HEK293 (cell line): ENCODE data around the gene COPA.

Source experiments
- BCL11A ChIP-seq: fragments of 450-650 bp; formaldehyde crosslinking; IDR thresholded peaks from 2 replicates; pipeline ENCODE4 v1.5.1; 2016; ENCODE audit warnings: low read depth, missing biosample characterization, missing genetic modification characterization
- CTCF ChIP-seq: fragments of 450-650 bp; formaldehyde crosslinking; IDR thresholded peaks from 2 replicates; pipeline ENCODE4 v1.5.1; 2016; ENCODE audit warnings: missing biosample characterization, missing genetic modification characterization
- IKZF3 ChIP-seq: fragments of 450-650 bp; IDR thresholded peaks from 2 replicates; pipeline ENCODE4 v1.5.0; 2018; ENCODE audit warnings: missing biosample characterization, mild to moderate bottlenecking, missing genetic modification characterization, moderate library complexity
- TCF7L2 ChIP-seq: IDR thresholded peaks from 2 replicates; pipeline ENCODE4 v1.6.1; 2011; ENCODE audit warnings: low read depth, mild to moderate bottlenecking, inconsistent platforms, low read length, moderate library complexity, borderline replicate concordance
- YY2 ChIP-seq: fragments of 450-650 bp; formaldehyde crosslinking; IDR thresholded peaks from 2 replicates; pipeline ENCODE4 v1.5.1; 2016; ENCODE audit warnings: missing biosample characterization, missing genetic modification characterization
- ZNF140 ChIP-seq: fragments of 450-650 bp; formaldehyde crosslinking; IDR thresholded peaks from 2 replicates; pipeline ENCODE4 v1.5.1; 2016; ENCODE audit warnings: missing biosample characterization, missing genetic modification characterization
- ZNF19 ChIP-seq: fragments of 450-650 bp; formaldehyde crosslinking; IDR thresholded peaks from 2 replicates; pipeline ENCODE4; 2016; ENCODE audit warnings: missing biosample characterization, missing genetic modification characterization, low read depth
- ZNF274 ChIP-seq, 2 experiments: fragments of 200-500 bp in 1 of 2; fragments of 450-650 bp in 1 of 2; sonication (Bioruptor generic) in 1 of 2; formaldehyde crosslinking in 1 of 2; IDR thresholded peaks; 2 replicates each; pipeline versions ENCODE4 v1.5.1 to v1.6.1; 2014 to 2016; ENCODE audit warnings: borderline replicate concordance in 1 of 2, inconsistent platforms in 1 of 2, low read length in 1 of 2, missing biosample characterization in 1 of 2, missing genetic modification characterization in 1 of 2
- ZNF335 ChIP-seq: fragments of 450-650 bp; formaldehyde crosslinking; conservative IDR thresholded peaks from 2 replicates; pipeline ENCODE4 v1.5.1; 2016; ENCODE audit warnings: missing biosample characterization, missing genetic modification characterization
- ZNF624 ChIP-seq: fragments of 450-650 bp; formaldehyde crosslinking; IDR thresholded peaks from 2 replicates; pipeline ENCODE4 v1.5.1; 2017; ENCODE audit warnings: missing biosample characterization, missing genetic modification characterization
- TF ChIP-seq, protein P1 (sequence below): fragments of 450-650 bp; IDR thresholded peaks from 2 replicates; pipeline ENCODE4 v1.5.1; 2018; ENCODE audit warnings: missing biosample characterization, mild to moderate bottlenecking, missing genetic modification characterization
- TF ChIP-seq, protein P2 (sequence below): sonication (generic); formaldehyde crosslinking; IDR thresholded peaks from 2 replicates; pipeline ENCODE4 v1.8.1; 2022; ENCODE audit warnings: mild to moderate bottlenecking, moderate library complexity, missing genetic modification reagents

- TF ChIP-seq CTCF (tag by site-specific recombination): no peak
- no peak for TF ChIP-seq ZNF140
- no peak for TF ChIP-seq ZNF335 (tag by site-specific recombination)
- TF ChIP-seq BCL11A (tag by site-specific recombination): no peak
- no peak for TF ChIP-seq TCF7L2
- no peak for TF ChIP-seq ZNF19 (tag by site-specific recombination)
- TF ChIP-seq YY2 (tag by site-specific recombination): no peak
- TF ChIP-seq, protein P1, sequence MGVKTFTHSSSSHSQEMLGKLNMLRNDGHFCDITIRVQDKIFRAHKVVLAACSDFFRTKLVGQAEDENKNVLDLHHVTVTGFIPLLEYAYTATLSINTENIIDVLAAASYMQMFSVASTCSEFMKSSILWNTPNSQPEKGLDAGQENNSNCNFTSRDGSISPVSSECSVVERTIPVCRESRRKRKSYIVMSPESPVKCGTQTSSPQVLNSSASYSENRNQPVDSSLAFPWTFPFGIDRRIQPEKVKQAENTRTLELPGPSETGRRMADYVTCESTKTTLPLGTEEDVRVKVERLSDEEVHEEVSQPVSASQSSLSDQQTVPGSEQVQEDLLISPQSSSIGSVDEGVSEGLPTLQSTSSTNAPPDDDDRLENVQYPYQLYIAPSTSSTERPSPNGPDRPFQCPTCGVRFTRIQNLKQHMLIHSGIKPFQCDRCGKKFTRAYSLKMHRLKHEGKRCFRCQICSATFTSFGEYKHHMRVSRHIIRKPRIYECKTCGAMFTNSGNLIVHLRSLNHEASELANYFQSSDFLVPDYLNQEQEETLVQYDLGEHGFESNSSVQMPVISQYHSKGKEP: no peak
- TF ChIP-seq ZNF274 (IDR thresholded peaks at IDR 0.05; ENCODE audit: low read length): no peak
- TF ChIP-seq ZNF274 (tag by site-specific recombination; IDR thresholded peaks at IDR 0.05; ENCODE audit: borderline replicate concordance): no peak
- TF ChIP-seq, protein P2, sequence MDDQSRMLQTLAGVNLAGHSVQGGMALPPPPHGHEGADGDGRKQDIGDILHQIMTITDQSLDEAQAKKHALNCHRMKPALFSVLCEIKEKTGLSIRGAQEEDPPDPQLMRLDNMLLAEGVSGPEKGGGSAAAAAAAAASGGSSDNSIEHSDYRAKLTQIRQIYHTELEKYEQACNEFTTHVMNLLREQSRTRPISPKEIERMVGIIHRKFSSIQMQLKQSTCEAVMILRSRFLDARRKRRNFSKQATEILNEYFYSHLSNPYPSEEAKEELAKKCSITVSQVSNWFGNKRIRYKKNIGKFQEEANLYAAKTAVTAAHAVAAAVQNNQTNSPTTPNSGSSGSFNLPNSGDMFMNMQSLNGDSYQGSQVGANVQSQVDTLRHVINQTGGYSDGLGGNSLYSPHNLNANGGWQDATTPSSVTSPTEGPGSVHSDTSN: no peak
- no peak for TF ChIP-seq ZNF624 (tag by site-specific recombination)
- no peak for TF ChIP-seq IKZF3 (tag by site-specific recombination)
Observed at GRCh38 chr1:160267284-160267991, 75.6 kb downstream of the COPA start.
